Subcutaneous adipose tissue (tissue), 4 donors: ENCODE data around the gene HLA-DPB1. TPM values are rescaled to one million over a fixed set of nuclear protein-coding genes. Genes with fewer than 3 reads are reported as not detected.

Experiments
- CTCF ChIP-seq: fragments of 450-650 bp; IDR thresholded peaks from one replicate; pipeline ENCODE4 v1.5.1; 2016; ENCODE audit warnings: low read depth, mild to moderate bottlenecking, control low read depth, antibody characterized with exemption, moderate library complexity
- total RNA-seq, 4 donors: library from RNA; depleted of rRNA; stranded (reverse); fragments of >200 nt; gene quantifications; one replicate each; pipeline ENCODE4 v1.1.0, GENCODE V29; 2016

The HLA-DPB1 gene
- total RNA-seq, 4 donors from 2014 or later: 43.9 to 256 (median 83.0) TPM

- no peak for TF ChIP-seq CTCF
Observed at GRCh38 chr6:33116841-33117711, 41.3 kb downstream of the HLA-DPB1 start.

GRCh38 chr6:33117811-33118277 lies 42.1 kb downstream of the HLA-DPB1 start:
- TF ChIP-seq CTCF: no peak

GRCh38 chr6:33118525-33119123 lies 42.8 kb downstream of the HLA-DPB1 start:
- TF ChIP-seq CTCF: no peak

GRCh38 chr6:33120001-33120400 lies 44.2 kb downstream of the HLA-DPB1 start:
- TF ChIP-seq CTCF: no peak

GRCh38 chr6:33123181-33123580 lies 47.4 kb downstream of the HLA-DPB1 start:
- TF ChIP-seq CTCF: no peak

- TF ChIP-seq CTCF: no peak
Observed at GRCh38 chr6:33123732-33124524, 48.1 kb downstream of the HLA-DPB1 start.

GRCh38 chr6:33124525-33124901 lies 48.7 kb downstream of the HLA-DPB1 start:
- TF ChIP-seq CTCF: no peak
